Spleen (tissue), 11 donors: ENCODE data around the gene GALNT18. TPM values are rescaled to one million over a fixed set of nuclear protein-coding genes. Genes with fewer than 3 reads are reported as not detected.

Experiments used
- DNase-seq: peaks from one replicate; pipeline ENCODE4 v3.0.0-alpha.2; 2020
- H3K27ac ChIP-seq, 8 donors: fragments of 200-600 bp; sonication (generic) in 7 of 8; 1 replicate in 4 of 8; 2 replicates in 4 of 8; pipeline versions ENCODE4 v1.5.0 to v1.8.0; 2016 to 2021; ENCODE audit warnings: inconsistent platforms in 4 of 8, mild to moderate bottlenecking in 4 of 8, moderate library complexity in 1 of 8
- H3K27me3 ChIP-seq, 7 donors: fragments of 200-600 bp; sonication (generic) in 6 of 7; replicated peaks in 1 of 7; 1 replicate in 4 of 7; 2 replicates in 3 of 7; pipeline versions ENCODE4 v1.5.0 to v1.8.0; 2016 to 2021; ENCODE audit warnings: inconsistent platforms in 3 of 7, mild to moderate bottlenecking in 1 of 7
- H3K36me3 ChIP-seq, 6 donors: fragments of 200-600 bp; sonication (generic) in 5 of 6; 1 replicate in 4 of 6; 2 replicates in 2 of 6; pipeline versions ENCODE4 v1.5.0 to v1.8.0; 2016 to 2021; ENCODE audit warnings: inconsistent platforms in 2 of 6
- H3K4me1 ChIP-seq, 6 donors: fragments of 200-600 bp; sonication (generic) in 5 of 6; 1 replicate in 3 of 6; 2 replicates in 3 of 6; pipeline versions ENCODE4 v1.5.0 to v1.8.0; 2016 to 2021; ENCODE audit warnings: inconsistent platforms in 3 of 6
- H3K4me3 ChIP-seq, 8 donors: fragments of 200-600 bp; sonication (generic) in 7 of 8; 1 replicate in 4 of 8; 2 replicates in 4 of 8; pipeline versions ENCODE4 v1.5.0 to v1.8.0; 2016 to 2021; ENCODE audit warnings: inconsistent platforms in 4 of 8, mild to moderate bottlenecking in 4 of 8, moderate library complexity in 2 of 8
- H3K9me3 ChIP-seq, 8 donors: fragments of 200-600 bp; sonication (generic) in 7 of 8; 1 replicate in 4 of 8; 2 replicates in 4 of 8; pipeline versions ENCODE4 v1.5.0 to v1.8.0; 2016 to 2021; ENCODE audit warnings: inconsistent platforms in 4 of 8
- POLR2A ChIP-seq, 3 donors: fragments of 450-650 bp; IDR thresholded peaks; one replicate each; pipeline ENCODE4 v1.5.1; 2017; ENCODE audit warnings: antibody characterized with exemption in 3 of 3, mild to moderate bottlenecking in 1 of 3
- POLR2AphosphoS5 ChIP-seq, 3 donors: sonication (generic); formaldehyde crosslinking; IDR thresholded peaks; one replicate each; pipeline ENCODE4 v1.5.1; 2017; ENCODE audit warnings: antibody characterized with exemption in 3 of 3
- WGBS, 5 donors: extraction: QIAGEN DNeasy Blood & Tissue Kit in 3 of 5; methylation state at CpG; one replicate each; pipeline versions ENCODE4 v1.1.5 to v1.1.7; 2013 to 2018; 5-methylcytosine and 5-hydroxymethylcytosine counted together
- intact Hi-C: fragments of 100-400 bp; cut with DNase I; formaldehyde crosslinking; loops from one replicate; pipeline ENCODE4 v1.15.0; 2023; ENCODE audit warnings: low total_unique reads
- polyA plus RNA-seq, 3 donors: library from polyadenylated mRNA; stranded (reverse); fragments of 200-250 nt; gene quantifications; one replicate each; pipeline ENCODE4 v1.2.1, GENCODE V29; 2013
- total RNA-seq, 7 donors: library from RNA; depleted of rRNA in 3 of 7; stranded (reverse); fragments of >200 nt in 3 of 7; fragmentation: NEBNext Ultra II Directional in 4 of 7; extraction: Animal tissue kit (Norgen Biotek cat#: 25700) in 4 of 7; gene quantifications; one replicate each; pipeline versions ENCODE4 v1.1.0 to v1.2.1, GENCODE V29; 2016 to 2021
- TF ChIP-seq, protein P1 (sequence below), 11 experiments: fragments of 200-600 bp in 7 of 11; fragments of 450-650 bp in 4 of 11; sonication (generic) in 4 of 11; IDR thresholded peaks in 8 of 11; conservative IDR thresholded peaks in 3 of 11; 1 replicate in 7 of 11; 2 replicates in 4 of 11; pipeline versions ENCODE4 v1.4.0 to v1.8.0; 2016 to 2021; ENCODE audit warnings: antibody characterized with exemption in 11 of 11, inconsistent platforms in 4 of 11, mild to moderate bottlenecking in 1 of 11
- donor health status: healthy with polysubstance abuse.
- donor health status: DM: no; HTN: no; CAD: no; lungs with moderate emphysema.
- donor health status: DM: no; HTN: no; CAD: no.
- donor health status: Bipolar disorder and iron deficiency.
- donor health status: healthy.
- donor health status: DM: no; HTN: no; CAD: no.
- donor health status: DM: yes; HTN: yes; CAD: no.

Gene GALNT18
- total and polyA plus RNA-seq, 10 donors: 0.87 to 6.9 (median 3.9) TPM

- no peak for DNase-seq
- Histone ChIP-seq H3K4me3 (no peak overlapping the region), H3K4me1 (no peaks in the 10 kb centered on the region), H3K36me3 (no peaks in the 10 kb centered on the region), H3K9me3 (no peaks in the 10 kb centered on the region), H3K27me3 (no peaks in the 10 kb centered on the region), H3K27ac (no peak overlapping the region)
- WGBS, 5 donors: 76 to 86% (median 81%) methylated on average over 4 of the region's 4 CpGs
- TF ChIP-seq POLR2A (IDR thresholded peaks at IDR 0.05) (no peak), POLR2AphosphoS5 (IDR thresholded peaks at IDR 0.05) (no peak)
- TF ChIP-seq, protein P1, sequence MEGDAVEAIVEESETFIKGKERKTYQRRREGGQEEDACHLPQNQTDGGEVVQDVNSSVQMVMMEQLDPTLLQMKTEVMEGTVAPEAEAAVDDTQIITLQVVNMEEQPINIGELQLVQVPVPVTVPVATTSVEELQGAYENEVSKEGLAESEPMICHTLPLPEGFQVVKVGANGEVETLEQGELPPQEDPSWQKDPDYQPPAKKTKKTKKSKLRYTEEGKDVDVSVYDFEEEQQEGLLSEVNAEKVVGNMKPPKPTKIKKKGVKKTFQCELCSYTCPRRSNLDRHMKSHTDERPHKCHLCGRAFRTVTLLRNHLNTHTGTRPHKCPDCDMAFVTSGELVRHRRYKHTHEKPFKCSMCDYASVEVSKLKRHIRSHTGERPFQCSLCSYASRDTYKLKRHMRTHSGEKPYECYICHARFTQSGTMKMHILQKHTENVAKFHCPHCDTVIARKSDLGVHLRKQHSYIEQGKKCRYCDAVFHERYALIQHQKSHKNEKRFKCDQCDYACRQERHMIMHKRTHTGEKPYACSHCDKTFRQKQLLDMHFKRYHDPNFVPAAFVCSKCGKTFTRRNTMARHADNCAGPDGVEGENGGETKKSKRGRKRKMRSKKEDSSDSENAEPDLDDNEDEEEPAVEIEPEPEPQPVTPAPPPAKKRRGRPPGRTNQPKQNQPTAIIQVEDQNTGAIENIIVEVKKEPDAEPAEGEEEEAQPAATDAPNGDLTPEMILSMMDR (IDR thresholded peaks at IDR 0.05 in 8 of 11, conservative IDR thresholded peaks at IDR 0.05 in 3 of 11): no peak
- intact Hi-C loops: no loop called here
These were observed 292.6 kb downstream of the GALNT18 start for GRCh38 chr11:11329062-11329806.

- Histone ChIP-seq H3K36me3 (no peaks in the 10 kb centered on the region), H3K9me3 (peaks cover 0 to 16% (median 13%) of the 10 kb centered on the region in 8 donors), H3K27ac (no peak overlapping the region), H3K4me1 (no peaks in the 10 kb centered on the region), H3K27me3 (no peaks in the 10 kb centered on the region), H3K4me3 (no peak overlapping the region)
- DNase-seq: no peak
- WGBS, 5 donors: 54 to 76% (median 70%) methylated on average over 1 of the region's 1 CpG
- intact Hi-C loops: no loop called here
- TF ChIP-seq POLR2AphosphoS5 (IDR thresholded peaks at IDR 0.05) (no peak), POLR2A (IDR thresholded peaks at IDR 0.05) (no peak)
- TF ChIP-seq, protein P1 (IDR thresholded peaks at IDR 0.05 in 8 of 11, conservative IDR thresholded peaks at IDR 0.05 in 3 of 11): no peak
These were observed 297.7 kb downstream of the GALNT18 start for GRCh38 chr11:11324090-11324489.

GRCh38 chr11:11322101-11322500, 299.7 kb downstream of the GALNT18 start:
- peaks cover 0 to 16% (median 13%) of the 10 kb centered on the region in 8 donors for H3K9me3 ChIP-seq
- TF ChIP-seq, protein P1 (IDR thresholded peaks at IDR 0.05 in 8 of 11, conservative IDR thresholded peaks at IDR 0.05 in 3 of 11): no peak
- TF ChIP-seq POLR2AphosphoS5 (IDR thresholded peaks at IDR 0.05) (no peak), POLR2A (IDR thresholded peaks at IDR 0.05) (no peak)
- no peaks in the 10 kb centered on the region for H3K36me3 ChIP-seq
- intact Hi-C loops: no loop called here
- no peaks in the 10 kb centered on the region for H3K27me3 ChIP-seq
- H3K4me3 ChIP-seq: no peak overlapping the region
- H3K27ac ChIP-seq: no peak overlapping the region
- no peak for DNase-seq
- H3K4me1 ChIP-seq: no peaks in the 10 kb centered on the region

DNA sequence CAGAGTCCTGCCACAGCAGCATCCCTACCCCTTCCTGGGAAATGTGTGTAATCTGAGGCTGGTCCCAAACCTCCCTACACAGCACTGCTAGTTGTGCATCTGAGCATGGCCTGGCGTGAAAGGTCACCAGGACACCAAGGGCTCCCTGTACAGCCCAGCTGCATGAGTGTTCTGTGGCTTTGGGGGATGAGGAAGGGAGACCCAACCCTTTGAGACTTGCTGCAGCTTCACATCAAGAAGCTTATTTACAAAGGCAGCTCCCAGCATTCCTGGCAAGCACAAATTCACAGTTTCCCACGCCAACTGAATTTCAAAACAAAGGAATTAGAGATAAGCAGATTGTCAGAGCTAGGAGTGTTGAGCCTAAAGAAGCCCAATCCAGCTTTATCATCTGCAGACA, 301.0 kb downstream of the GALNT18 start:
- H3K36me3 ChIP-seq: no peaks in the 10 kb centered on the region
- no peak for TF ChIP-seq POLR2AphosphoS5 (IDR thresholded peaks at IDR 0.05)
- TF ChIP-seq, protein P1 (IDR thresholded peaks at IDR 0.05 in 8 of 11, conservative IDR thresholded peaks at IDR 0.05 in 3 of 11): no peak
- TF ChIP-seq POLR2A (IDR thresholded peaks at IDR 0.05): no peak
- H3K27me3 ChIP-seq: no peaks in the 10 kb centered on the region
- intact Hi-C loops: no loop called here
- no peak for DNase-seq
- no peak overlapping the region for H3K4me3 ChIP-seq
- no peaks in the 10 kb centered on the region for H3K4me1 ChIP-seq
- 80 to 91% (median 86%) methylated on average over 2 of the region's 2 CpGs for WGBS, 5 donors
- H3K27ac ChIP-seq: no peak overlapping the region
- H3K9me3 ChIP-seq: peaks cover 0 to 16% (median 13%) of the 10 kb centered on the region in 8 donors
